Measurements from ENCODE around the gene FAM98B. TPM values are rescaled to one million over a fixed set of nuclear protein-coding genes. Genes with fewer than 3 reads are reported as not detected.

Gene FAM98B
- total and polyA plus RNA-seq, 9 of the 15 experiments (the other 6 are each of a cell fraction or from before 2014, with no cell fraction given) = 3.1 to 42.0 (median 9.4) TPM

GRCh38 chr15:38518084-38518483 lies 64.2 kb downstream of the FAM98B start:
- DNase-seq (ENCODE audit: extremely low read depth in 1 of 4, low spot score in 3 of 4) = no peak
- CTCF ChIA-PET (ENCODE audit: low intra/inter-chr PET ratio) = no interaction called here
- intact Hi-C loops (cut with micrococcal nuclease) = no loop called here
- POLR2A ChIA-PET = interaction anchor here (0.5 to 0.7 kb wide), 2 partner anchors 88 to 143 kb away, joined by 3 read pairs; no protein-coding TSS in a partner anchor
- Histone ChIP-seq H3K9ac (ENCODE audit: insufficient read depth in 1 of 2, low read depth in 2 of 2, low read length in 2 of 2) (no peak overlapping the region), H3K79me2 (ENCODE audit: control insufficient read depth, insufficient read depth, low read length) (no peaks in the 10 kb centered on the region), H3K4me3 (no peak overlapping the region), H3K36me3 (ENCODE audit: control insufficient read depth, insufficient read depth, low read length) (no peaks in the 10 kb centered on the region), H3K9me3 (replicated peaks; ENCODE audit: control insufficient read depth, insufficient read depth, low read depth, low read length) (no peaks in the 10 kb centered on the region), H3K9me1 (ENCODE audit: control insufficient read depth, insufficient read depth, low read length) (no peaks in the 10 kb centered on the region), H3K27me3 (ENCODE audit: control insufficient read depth in 2 of 2, insufficient read depth in 2 of 2, low read length in 2 of 2) (peaks cover 0 to 6% of the 10 kb centered on the region in 2 experiments; a peak in 4 of 5 replicates), H3K4me2 (ENCODE audit: insufficient read depth, low read length) (no peak overlapping the region), H3K27ac (ENCODE audit: extremely low read depth, low read depth, low read length) (no peak overlapping the region), H4K20me1 (replicated peaks; ENCODE audit: control insufficient read depth, insufficient read depth, low read length) (no peaks in the 10 kb centered on the region), H2AFZ (ENCODE audit: low read depth, low read length) (no peak overlapping the region), H3K4me1 (replicated peaks in 1 of 2; ENCODE audit: control insufficient read depth in 2 of 2, insufficient read depth in 2 of 2, low read length in 2 of 2) (no peaks in the 10 kb centered on the region)
- peak; percentile 54 for ATAC-seq
- TF ChIP-seq ZBTB7A (IDR thresholded peaks at IDR 0.05; ENCODE audit: borderline replicate concordance, control insufficient read depth, low read depth, low read length) = no peak
- TF ChIP-seq PBX2 (CRISPR knock-in tag; IDR thresholded peaks at IDR 0.05; ENCODE audit: low read depth) = no peak
- peak; percentile 40; the same call in 1 of the 2 replicates for TF ChIP-seq PBX2 (tag; conservative IDR thresholded peaks at IDR 0.05; ENCODE audit: low read depth)
- TF ChIP-seq PKNOX1 (IDR thresholded peaks at IDR 0.05) = peak; percentile 82
- no peak for TF ChIP-seq ZNF77 (CRISPR knock-in tag; IDR thresholded peaks at IDR 0.05)
- TF ChIP-seq MECOM (CRISPR knock-in tag; IDR thresholded peaks at IDR 0.05) = no peak
- TF ChIP-seq NRF1 (conservative IDR thresholded peaks at IDR 0.05 in 1 of 2, IDR thresholded peaks at IDR 0.05 in 1 of 2) = no peak
- peak; percentile 70 for TF ChIP-seq MEIS2 (IDR thresholded peaks at IDR 0.05; ENCODE audit: partially characterized antibody)
- TF ChIP-seq FOSL1 (tag; conservative IDR thresholded peaks at IDR 0.05) = peak; percentile 21; the same call in 1 of the 2 replicates
- no TSS peak for BruUV-seq (replicated peaks)
- WGBS (ENCODE audit: insufficient coverage, low coverage, missing lambda C conversion rate) = 9% methylated on average over 4 of the region's 4 CpGs
- in situ Hi-C loops (cut with MboI) = no loop called here
- no peak for FAIRE-seq
